ENCODE results near the gene EDEM3.
"Not testable (repeated sequence)": the region's sequence is repeated elsewhere in the genome, so short reads cannot be mapped to it uniquely, and the experiment has no call there.

The EDEM3 gene

GRCh38 chr1:184769241-184769640 is 14.6 kb upstream of the EDEM3 start:
- no peak for DNase-seq

- no peak for DNase-seq
Measured at GRCh38 chr1:184768467-184768866, 13.8 kb upstream of the EDEM3 start.

- no peak for DNase-seq
Measured at GRCh38 chr1:184767591-184767990, 12.9 kb upstream of the EDEM3 start.

- no peak for DNase-seq
Measured at GRCh38 chr1:184764483-184764882, 9.8 kb upstream of the EDEM3 start.

- DNase-seq, result not testable (repeated sequence)
Measured at GRCh38 chr1:184763520-184763919, 8.9 kb upstream of the EDEM3 start.

- no peak for DNase-seq
Measured at GRCh38 chr1:184761969-184762485, 7.4 kb upstream of the EDEM3 start.

GRCh38 chr1:184759651-184760050 is 5.0 kb upstream of the EDEM3 start:
- DNase-seq, result no peak

- DNase-seq, result no peak
Measured at GRCh38 chr1:184759112-184759511, 4.5 kb upstream of the EDEM3 start.

GRCh38 chr1:184757891-184758290 is 3.2 kb upstream of the EDEM3 start:
- no peak for DNase-seq

GRCh38 chr1:184757406-184757805 is 2.7 kb upstream of the EDEM3 start:
- DNase-seq, result no peak

GRCh38 chr1:184755226-184756065 is 788 bp upstream of the EDEM3 start:
- DNase-seq, result peak in 1 of 2 donors; percentile 70

GRCh38 chr1:184753608-184754475 is 816 bp downstream of the EDEM3 start:
- DNase-seq, result no peak

- no peak for DNase-seq
Measured at GRCh38 chr1:184753117-184753516, 1.5 kb downstream of the EDEM3 start.

- no peak for DNase-seq
Measured at GRCh38 chr1:184752656-184753055, 2.0 kb downstream of the EDEM3 start.

GRCh38 chr1:184748740-184749139 is 5.9 kb downstream of the EDEM3 start:
- no peak for DNase-seq

GRCh38 chr1:184747089-184747955 is 7.3 kb downstream of the EDEM3 start:
- no peak for DNase-seq

- no peak for DNase-seq
Measured at GRCh38 chr1:184745929-184746638, 8.6 kb downstream of the EDEM3 start.

- DNase-seq, result no peak
Measured at GRCh38 chr1:184745110-184745509, 9.5 kb downstream of the EDEM3 start.

- no peak for DNase-seq
Measured at GRCh38 chr1:184743062-184743756, 11.4 kb downstream of the EDEM3 start.

GRCh38 chr1:184740344-184740743 is 14.3 kb downstream of the EDEM3 start:
- DNase-seq, result no peak

- DNase-seq, result no peak
Measured at GRCh38 chr1:184739796-184740195, 14.9 kb downstream of the EDEM3 start.

All from hippocampal formation (tissue), 2 donors.